HEK293 (cell line): ENCODE results near the gene CDH3.

Source experiments
- EGR2 ChIP-seq: fragments of 450-650 bp; formaldehyde crosslinking; IDR thresholded peaks from 2 replicates; pipeline ENCODE4 v1.5.1; 2016; ENCODE audit warnings: low read depth, missing biosample characterization, missing genetic modification characterization
- GLIS2 ChIP-seq: fragments of 450-650 bp; formaldehyde crosslinking; IDR thresholded peaks from 2 replicates; pipeline ENCODE4 v1.5.1; 2016; ENCODE audit warnings: missing biosample characterization, missing genetic modification characterization
- REST ChIP-seq: fragments of 450-650 bp; formaldehyde crosslinking; IDR thresholded peaks from 2 replicates; pipeline ENCODE4 v1.5.1; 2016; ENCODE audit warnings: missing biosample characterization, missing genetic modification characterization
- YY1 ChIP-seq: fragments of 450-650 bp; formaldehyde crosslinking; IDR thresholded peaks from 2 replicates; pipeline ENCODE4 v1.5.1; 2018; ENCODE audit warnings: missing biosample characterization, missing genetic modification characterization
- ZNF19 ChIP-seq: fragments of 450-650 bp; formaldehyde crosslinking; IDR thresholded peaks from 2 replicates; pipeline ENCODE4; 2016; ENCODE audit warnings: missing biosample characterization, missing genetic modification characterization, low read depth
- ZNF23 ChIP-seq: fragments of 450-650 bp; formaldehyde crosslinking; IDR thresholded peaks from 2 replicates; pipeline ENCODE4 v1.5.1; 2016; ENCODE audit warnings: missing biosample characterization, missing genetic modification characterization, borderline replicate concordance
- ZNF24 ChIP-seq: fragments of 450-650 bp; formaldehyde crosslinking; IDR thresholded peaks from 2 replicates; pipeline ENCODE4 v1.5.1; 2016; ENCODE audit warnings: missing biosample characterization, missing genetic modification characterization
- ZNF660 ChIP-seq: fragments of 450-650 bp; IDR thresholded peaks from 2 replicates; pipeline ENCODE4 v1.5.1; 2018; ENCODE audit warnings: missing biosample characterization, mild to moderate bottlenecking, missing genetic modification characterization
- ZNF843 ChIP-seq: fragments of 450-650 bp; formaldehyde crosslinking; IDR thresholded peaks from 2 replicates; pipeline ENCODE4 v1.5.1; 2016; ENCODE audit warnings: missing biosample characterization, missing genetic modification characterization
- ZXDB ChIP-seq: fragments of 450-650 bp; formaldehyde crosslinking; IDR thresholded peaks from 2 replicates; pipeline ENCODE4 v1.5.1; 2016; ENCODE audit warnings: missing biosample characterization, missing genetic modification characterization
- TF ChIP-seq, protein P1 (sequence below): fragments of 450-650 bp; formaldehyde crosslinking; IDR thresholded peaks from 2 replicates; pipeline ENCODE4 v1.5.1; 2016; ENCODE audit warnings: missing biosample characterization, missing genetic modification characterization
- TF ChIP-seq, protein P2 (sequence below): fragments of 450-650 bp; formaldehyde crosslinking; IDR thresholded peaks from 2 replicates; pipeline ENCODE4 v1.5.1; 2016; ENCODE audit warnings: missing biosample characterization, missing genetic modification characterization
- TF ChIP-seq, protein P3 (sequence below): fragments of 450-650 bp; formaldehyde crosslinking; IDR thresholded peaks from 2 replicates; pipeline ENCODE4 v1.5.1; 2017; ENCODE audit warnings: missing biosample characterization, missing genetic modification characterization
- TF ChIP-seq, protein P4 (sequence below): sonication (generic); formaldehyde crosslinking; IDR thresholded peaks from 2 replicates; pipeline ENCODE4 v1.8.1; 2022; ENCODE audit warnings: mild to moderate bottlenecking, moderate library complexity, missing genetic modification reagents

DNA sequence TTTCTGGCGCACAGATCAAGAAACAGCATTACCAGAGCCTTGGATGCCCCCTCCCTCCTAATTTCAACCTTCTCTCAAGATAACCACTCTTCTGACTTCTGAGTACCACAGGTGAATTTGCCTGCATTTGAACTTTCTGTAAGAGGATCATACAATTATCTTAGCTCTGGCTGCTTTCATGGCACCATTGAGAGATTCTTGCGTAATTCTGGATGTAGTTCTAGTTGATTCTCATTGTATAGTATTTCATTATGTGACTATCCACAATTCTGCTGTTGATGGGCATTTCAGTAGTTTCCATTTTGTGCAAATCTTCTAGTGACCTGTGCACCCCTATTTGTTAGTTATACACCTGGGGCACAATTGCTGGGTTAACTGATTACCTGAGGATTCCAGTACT is 7.5 kb downstream of the CDH3 start:
- TF ChIP-seq ZNF19 (tag by site-specific recombination) (no peak), ZNF843 (tag by site-specific recombination) (no peak), EGR2 (tag by site-specific recombination) (no peak), GLIS2 (tag by site-specific recombination) (no peak), ZNF24 (tag by site-specific recombination) (no peak), ZNF23 (tag by site-specific recombination) (no peak), REST (tag by site-specific recombination) (no peak), YY1 (tag by site-specific recombination) (no peak), ZNF660 (tag by site-specific recombination) (no peak), ZXDB (no peak)
- TF ChIP-seq, protein P1, sequence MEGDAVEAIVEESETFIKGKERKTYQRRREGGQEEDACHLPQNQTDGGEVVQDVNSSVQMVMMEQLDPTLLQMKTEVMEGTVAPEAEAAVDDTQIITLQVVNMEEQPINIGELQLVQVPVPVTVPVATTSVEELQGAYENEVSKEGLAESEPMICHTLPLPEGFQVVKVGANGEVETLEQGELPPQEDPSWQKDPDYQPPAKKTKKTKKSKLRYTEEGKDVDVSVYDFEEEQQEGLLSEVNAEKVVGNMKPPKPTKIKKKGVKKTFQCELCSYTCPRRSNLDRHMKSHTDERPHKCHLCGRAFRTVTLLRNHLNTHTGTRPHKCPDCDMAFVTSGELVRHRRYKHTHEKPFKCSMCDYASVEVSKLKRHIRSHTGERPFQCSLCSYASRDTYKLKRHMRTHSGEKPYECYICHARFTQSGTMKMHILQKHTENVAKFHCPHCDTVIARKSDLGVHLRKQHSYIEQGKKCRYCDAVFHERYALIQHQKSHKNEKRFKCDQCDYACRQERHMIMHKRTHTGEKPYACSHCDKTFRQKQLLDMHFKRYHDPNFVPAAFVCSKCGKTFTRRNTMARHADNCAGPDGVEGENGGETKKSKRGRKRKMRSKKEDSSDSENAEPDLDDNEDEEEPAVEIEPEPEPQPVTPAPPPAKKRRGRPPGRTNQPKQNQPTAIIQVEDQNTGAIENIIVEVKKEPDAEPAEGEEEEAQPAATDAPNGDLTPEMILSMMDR (tag by site-specific recombination), result no peak
- TF ChIP-seq, protein P2, sequence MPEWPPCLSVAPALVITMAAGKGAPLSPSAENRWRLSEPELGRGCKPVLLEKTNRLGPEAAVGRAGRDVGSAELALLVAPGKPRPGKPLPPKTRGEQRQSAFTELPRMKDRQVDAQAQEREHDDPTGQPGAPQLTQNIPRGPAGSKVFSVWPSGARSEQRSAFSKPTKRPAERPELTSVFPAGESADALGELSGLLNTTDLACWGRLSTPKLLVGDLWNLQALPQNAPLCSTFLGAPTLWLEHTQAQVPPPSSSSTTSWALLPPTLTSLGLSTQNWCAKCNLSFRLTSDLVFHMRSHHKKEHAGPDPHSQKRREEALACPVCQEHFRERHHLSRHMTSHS (tag by site-specific recombination), result no peak
- TF ChIP-seq, protein P3, sequence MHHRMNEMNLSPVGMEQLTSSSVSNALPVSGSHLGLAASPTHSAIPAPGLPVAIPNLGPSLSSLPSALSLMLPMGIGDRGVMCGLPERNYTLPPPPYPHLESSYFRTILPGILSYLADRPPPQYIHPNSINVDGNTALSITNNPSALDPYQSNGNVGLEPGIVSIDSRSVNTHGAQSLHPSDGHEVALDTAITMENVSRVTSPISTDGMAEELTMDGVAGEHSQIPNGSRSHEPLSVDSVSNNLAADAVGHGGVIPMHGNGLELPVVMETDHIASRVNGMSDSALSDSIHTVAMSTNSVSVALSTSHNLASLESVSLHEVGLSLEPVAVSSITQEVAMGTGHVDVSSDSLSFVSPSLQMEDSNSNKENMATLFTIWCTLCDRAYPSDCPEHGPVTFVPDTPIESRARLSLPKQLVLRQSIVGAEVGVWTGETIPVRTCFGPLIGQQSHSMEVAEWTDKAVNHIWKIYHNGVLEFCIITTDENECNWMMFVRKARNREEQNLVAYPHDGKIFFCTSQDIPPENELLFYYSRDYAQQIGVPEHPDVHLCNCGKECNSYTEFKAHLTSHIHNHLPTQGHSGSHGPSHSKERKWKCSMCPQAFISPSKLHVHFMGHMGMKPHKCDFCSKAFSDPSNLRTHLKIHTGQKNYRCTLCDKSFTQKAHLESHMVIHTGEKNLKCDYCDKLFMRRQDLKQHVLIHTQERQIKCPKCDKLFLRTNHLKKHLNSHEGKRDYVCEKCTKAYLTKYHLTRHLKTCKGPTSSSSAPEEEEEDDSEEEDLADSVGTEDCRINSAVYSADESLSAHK (tag by site-specific recombination), result no peak
- TF ChIP-seq, protein P4, sequence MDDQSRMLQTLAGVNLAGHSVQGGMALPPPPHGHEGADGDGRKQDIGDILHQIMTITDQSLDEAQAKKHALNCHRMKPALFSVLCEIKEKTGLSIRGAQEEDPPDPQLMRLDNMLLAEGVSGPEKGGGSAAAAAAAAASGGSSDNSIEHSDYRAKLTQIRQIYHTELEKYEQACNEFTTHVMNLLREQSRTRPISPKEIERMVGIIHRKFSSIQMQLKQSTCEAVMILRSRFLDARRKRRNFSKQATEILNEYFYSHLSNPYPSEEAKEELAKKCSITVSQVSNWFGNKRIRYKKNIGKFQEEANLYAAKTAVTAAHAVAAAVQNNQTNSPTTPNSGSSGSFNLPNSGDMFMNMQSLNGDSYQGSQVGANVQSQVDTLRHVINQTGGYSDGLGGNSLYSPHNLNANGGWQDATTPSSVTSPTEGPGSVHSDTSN (CRISPR knock-in tag), result no peak
